AG10803 (cell line): ENCODE data around the gene ERGIC1.

Source experiments
- DNase-seq: peaks from one replicate; pipeline ENCODE4 v3.0.0; 2010; ENCODE audit warnings: low read depth
- H3K4me3 ChIP-seq: 2 replicates; pipeline ENCODE4 v1.5.1; 2011; ENCODE audit warnings: mild to moderate bottlenecking, low read length, control low read depth
- TF ChIP-seq, protein P1 (sequence below): conservative IDR thresholded peaks from 2 replicates; pipeline ENCODE4 v1.5.1; 2011; ENCODE audit warnings: mild to moderate bottlenecking, low read length, control low read depth, inconsistent platforms

ERGIC1 gene

DNA sequence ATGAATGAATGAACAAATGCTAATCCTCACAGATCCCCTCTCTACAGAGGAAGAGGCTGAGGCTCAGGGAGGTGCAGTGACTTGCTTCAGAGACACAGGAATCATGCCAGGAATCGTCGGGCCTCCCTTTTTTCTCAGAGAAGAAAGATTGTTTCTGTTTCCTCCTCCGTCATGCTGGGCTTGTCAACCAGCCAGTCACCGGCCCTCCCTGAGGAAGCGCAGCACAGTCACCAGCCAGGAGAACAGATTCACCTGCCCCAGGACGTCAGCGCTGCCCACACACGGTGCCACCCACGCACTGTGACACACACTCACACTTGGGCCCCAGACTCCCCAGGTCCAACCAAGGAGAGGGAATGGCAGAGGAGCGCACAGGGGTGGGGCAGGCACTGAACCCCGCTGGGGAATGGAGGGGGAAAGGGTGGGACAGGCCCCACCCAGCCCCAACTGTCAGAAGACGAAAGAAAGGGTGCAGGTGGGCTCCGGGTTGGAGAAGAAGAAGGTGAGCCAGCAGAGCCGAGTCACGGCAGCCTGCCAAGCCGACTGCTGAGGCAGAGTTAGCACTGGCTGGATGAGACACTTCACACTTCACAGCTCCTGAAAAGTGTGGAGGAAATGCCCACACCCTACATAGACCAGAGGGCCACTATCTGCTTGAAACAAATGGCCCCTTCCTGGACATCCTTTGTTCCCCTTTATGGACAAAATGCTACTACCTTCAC, 13.8 kb upstream of the ERGIC1 start:
- no peak overlapping the region for H3K4me3 ChIP-seq
- TF ChIP-seq, protein P1, sequence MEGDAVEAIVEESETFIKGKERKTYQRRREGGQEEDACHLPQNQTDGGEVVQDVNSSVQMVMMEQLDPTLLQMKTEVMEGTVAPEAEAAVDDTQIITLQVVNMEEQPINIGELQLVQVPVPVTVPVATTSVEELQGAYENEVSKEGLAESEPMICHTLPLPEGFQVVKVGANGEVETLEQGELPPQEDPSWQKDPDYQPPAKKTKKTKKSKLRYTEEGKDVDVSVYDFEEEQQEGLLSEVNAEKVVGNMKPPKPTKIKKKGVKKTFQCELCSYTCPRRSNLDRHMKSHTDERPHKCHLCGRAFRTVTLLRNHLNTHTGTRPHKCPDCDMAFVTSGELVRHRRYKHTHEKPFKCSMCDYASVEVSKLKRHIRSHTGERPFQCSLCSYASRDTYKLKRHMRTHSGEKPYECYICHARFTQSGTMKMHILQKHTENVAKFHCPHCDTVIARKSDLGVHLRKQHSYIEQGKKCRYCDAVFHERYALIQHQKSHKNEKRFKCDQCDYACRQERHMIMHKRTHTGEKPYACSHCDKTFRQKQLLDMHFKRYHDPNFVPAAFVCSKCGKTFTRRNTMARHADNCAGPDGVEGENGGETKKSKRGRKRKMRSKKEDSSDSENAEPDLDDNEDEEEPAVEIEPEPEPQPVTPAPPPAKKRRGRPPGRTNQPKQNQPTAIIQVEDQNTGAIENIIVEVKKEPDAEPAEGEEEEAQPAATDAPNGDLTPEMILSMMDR, result no peak
- DNase-seq, result no peak

DNA sequence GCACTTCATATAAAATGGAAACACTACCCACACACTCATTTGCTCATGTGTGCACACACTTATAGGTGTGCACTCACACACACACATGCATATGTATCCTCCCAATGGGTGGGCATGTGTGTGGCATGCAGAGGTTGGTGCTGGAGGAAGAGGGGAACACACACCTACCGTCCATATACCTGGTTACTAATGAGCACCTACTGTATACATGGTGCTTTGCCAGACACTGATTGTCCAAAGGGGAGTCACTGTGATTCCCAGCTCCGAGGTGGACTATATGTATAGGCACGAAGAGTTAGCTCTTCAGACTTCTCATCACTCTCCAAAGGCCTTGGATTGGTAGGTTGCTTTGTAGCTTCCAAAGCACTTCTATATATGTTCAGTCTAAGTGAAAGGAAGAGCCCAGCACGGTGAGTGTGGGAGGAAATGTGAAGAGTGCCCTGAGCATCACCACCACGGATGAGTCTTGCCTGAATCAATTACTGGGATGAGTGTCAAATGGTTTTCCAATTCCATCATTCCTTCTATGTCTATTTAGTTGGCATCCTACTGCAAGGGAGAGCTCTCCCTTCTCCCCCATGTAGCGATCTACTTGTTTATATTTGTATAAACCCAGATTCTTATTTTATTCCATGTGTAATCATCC, 12.6 kb upstream of the ERGIC1 start:
- TF ChIP-seq, protein P1, result no peak
- no peak for DNase-seq
- H3K4me3 ChIP-seq, result no peak overlapping the region

DNA sequence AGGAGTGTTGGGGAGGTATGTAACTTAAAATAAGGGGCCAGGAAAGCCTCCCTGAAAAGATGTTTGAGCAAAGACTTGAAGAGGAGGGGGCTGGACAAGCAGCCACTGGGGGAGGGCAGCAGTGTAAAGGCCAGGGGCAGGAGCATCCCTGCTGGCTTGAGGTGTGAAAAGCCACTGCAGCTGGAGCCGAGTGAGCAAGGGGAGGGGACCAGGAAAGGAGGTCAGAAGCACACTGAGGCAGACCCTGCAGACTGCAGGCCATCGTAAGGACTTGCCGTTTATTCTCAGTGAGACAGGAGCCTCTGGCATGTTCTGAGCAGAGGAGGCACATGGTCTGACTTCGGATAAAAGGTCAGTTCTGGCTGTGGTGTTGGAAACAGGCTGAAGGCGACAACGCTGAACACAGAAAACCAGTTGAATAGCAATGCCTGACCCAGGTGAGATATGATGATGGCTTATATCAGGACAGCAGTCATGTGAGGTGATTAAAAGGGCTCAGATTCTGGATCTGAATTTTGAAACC, 10.2 kb upstream of the ERGIC1 start:
- TF ChIP-seq, protein P1, result no peak
- H3K4me3 ChIP-seq, result no peak overlapping the region

DNA sequence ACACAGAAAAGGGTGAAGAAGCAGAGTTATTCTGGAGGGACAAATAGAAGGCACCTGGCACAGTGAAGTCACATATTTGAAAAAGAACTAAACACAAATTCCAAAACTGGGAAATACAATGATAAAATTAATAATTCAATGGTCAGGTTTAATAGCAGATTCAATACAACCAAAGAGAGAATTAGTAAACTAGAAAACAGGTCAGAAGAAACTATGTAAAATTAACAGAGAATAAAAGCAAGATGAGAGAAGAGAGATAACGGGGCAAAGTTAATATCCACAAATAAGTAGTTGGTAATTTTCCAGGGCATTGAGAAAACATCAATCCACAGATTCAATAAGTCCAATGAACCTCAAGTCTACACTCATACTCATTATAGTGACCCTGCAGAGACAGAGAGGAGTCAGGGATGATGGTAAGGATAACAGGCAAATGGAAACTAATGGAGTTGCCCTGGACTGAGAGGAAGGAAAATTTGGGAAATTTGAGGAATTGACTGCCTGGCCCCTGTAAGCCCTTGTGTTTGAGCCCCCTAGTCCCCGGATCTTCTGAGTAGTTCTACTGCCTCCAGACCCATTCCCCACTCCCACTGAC, 8.3 kb upstream of the ERGIC1 start:
- TF ChIP-seq, protein P1, result no peak
- H3K4me3 ChIP-seq, result no peak overlapping the region
- DNase-seq, result no peak

More for the DNA sequence above, 10.2 kb upstream of the ERGIC1 start:
- no peak for DNase-seq

DNA sequence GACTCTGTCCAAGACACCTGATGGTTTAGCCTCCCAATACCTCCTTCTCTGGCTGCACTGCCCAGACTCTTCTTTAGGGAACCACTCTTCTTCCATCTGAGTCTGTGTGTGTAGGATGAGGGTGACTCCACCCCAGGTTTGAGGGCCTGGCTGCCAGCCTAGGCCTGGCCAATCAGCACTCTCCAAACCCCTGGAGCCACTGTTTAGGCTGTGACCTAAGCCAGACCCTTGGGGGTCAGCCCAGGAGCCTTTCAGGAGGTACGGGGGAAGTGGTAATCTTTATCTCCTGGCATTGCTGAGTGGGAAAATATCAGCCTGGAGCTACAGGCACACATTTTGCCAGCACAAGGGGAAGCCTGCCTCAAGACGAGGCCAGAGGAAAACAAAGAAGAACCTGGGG, 6.2 kb upstream of the ERGIC1 start:
- DNase-seq, result no peak
- TF ChIP-seq, protein P1, result no peak
- H3K4me3 ChIP-seq, result no peak overlapping the region

DNA sequence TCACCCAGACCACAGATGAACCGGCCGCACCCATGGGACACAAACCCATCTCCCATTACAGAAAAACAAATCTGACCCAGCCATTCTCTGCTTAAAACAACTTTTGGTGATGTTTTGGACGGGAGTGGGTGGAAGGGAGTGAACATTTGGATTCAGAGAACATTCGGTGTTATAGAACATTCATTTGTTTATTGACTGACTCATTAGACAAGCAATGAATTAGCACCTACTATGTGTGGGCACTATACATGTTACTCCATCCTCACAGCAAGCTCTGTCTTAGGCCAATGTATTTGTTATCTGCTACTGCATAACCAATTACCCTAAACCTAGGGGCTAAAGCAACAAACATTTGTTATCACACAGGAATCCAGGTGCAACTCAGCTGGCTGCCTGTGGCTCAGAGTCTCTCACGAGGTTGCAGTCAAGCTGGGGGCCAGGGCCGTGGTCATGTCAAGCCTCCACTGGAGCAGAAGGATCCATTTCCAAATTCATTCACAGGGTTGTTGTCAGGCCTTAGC, 5.1 kb upstream of the ERGIC1 start:
- H3K4me3 ChIP-seq, result no peak overlapping the region
- no peak for DNase-seq
- TF ChIP-seq, protein P1, result no peak
